GM19099 (cell line): Measurements from ENCODE around the gene RAD51B.

Experiments
- POLR2A ChIP-seq: IDR thresholded peaks from 3 replicates; pipeline ENCODE4 v1.6.1; 2011; ENCODE audit warnings: low read depth; ENCODE audit not compliant: insufficient read length; ENCODE audit errors: extremely low read depth

The RAD51B gene

GRCh38 chr14:67977434-67978034 lies 158.0 kb downstream of the RAD51B start:
- TF ChIP-seq POLR2A, result no peak

- no peak for TF ChIP-seq POLR2A
Observed at GRCh38 chr14:67978749-67979148, 159.2 kb downstream of the RAD51B start.

GRCh38 chr14:67982711-67983608 lies 163.4 kb downstream of the RAD51B start:
- no peak for TF ChIP-seq POLR2A

- TF ChIP-seq POLR2A, result no peak
Observed at GRCh38 chr14:67984274-67984673, 164.7 kb downstream of the RAD51B start.

GRCh38 chr14:67986131-67986841 lies 166.7 kb downstream of the RAD51B start:
- TF ChIP-seq POLR2A, result no peak

- TF ChIP-seq POLR2A, result no peak
Observed at GRCh38 chr14:67987606-67988005, 168.0 kb downstream of the RAD51B start.

- TF ChIP-seq POLR2A, result no peak
Observed at GRCh38 chr14:67990576-67990975, 171.0 kb downstream of the RAD51B start.

- no peak for TF ChIP-seq POLR2A
Observed at GRCh38 chr14:67994531-67994930, 175.0 kb downstream of the RAD51B start.

- TF ChIP-seq POLR2A, result no peak
Observed at GRCh38 chr14:67996235-67996634, 176.7 kb downstream of the RAD51B start.

- no peak for TF ChIP-seq POLR2A
Observed at GRCh38 chr14:67998834-67999233, 179.3 kb downstream of the RAD51B start.

- no peak for TF ChIP-seq POLR2A
Observed at GRCh38 chr14:67999290-67999689, 179.7 kb downstream of the RAD51B start.

GRCh38 chr14:67999705-68000384 lies 180.3 kb downstream of the RAD51B start:
- no peak for TF ChIP-seq POLR2A

GRCh38 chr14:68000511-68000910 lies 180.9 kb downstream of the RAD51B start:
- no peak for TF ChIP-seq POLR2A

- no peak for TF ChIP-seq POLR2A
Observed at GRCh38 chr14:68008491-68008890, 188.9 kb downstream of the RAD51B start.

- no peak for TF ChIP-seq POLR2A
Observed at GRCh38 chr14:68011406-68012028, 191.9 kb downstream of the RAD51B start.
